NCI-H345 treated with DMSO at 0.1 percent for 48 hours (cell line): Measurements from ENCODE around the gene SAMM50.

Source experiments
- DNase-seq: peaks from one replicate; lab custom pipeline; 2025; ENCODE audit not compliant: unreplicated experiment; lab: John Stamatoyannopoulos, UW

Gene SAMM50

DNA sequence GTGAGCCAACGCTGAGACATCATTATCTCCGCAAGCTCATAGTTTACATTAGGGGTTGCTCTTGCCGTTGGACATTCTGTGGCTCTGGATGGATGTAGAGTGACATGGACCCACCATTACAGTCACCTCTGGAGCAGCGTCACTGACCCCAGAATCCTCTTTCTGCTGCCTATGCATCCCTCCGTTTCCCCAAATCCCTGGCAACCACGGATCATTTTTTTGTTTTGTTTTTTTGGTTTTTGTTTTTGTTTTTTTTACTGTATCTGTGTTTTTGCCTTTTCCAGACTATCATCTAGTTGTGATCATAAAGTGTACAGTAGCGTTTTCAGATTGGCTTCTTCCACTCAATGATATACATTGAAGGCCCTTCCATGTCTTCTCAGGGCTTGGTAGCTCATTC is 72.8 kb downstream of the SAMM50 start:
- no peak for DNase-seq

- DNase-seq = no peak
These were observed 73.8 kb downstream of the SAMM50 start for GRCh38 chr22:44029069-44029468.

DNA sequence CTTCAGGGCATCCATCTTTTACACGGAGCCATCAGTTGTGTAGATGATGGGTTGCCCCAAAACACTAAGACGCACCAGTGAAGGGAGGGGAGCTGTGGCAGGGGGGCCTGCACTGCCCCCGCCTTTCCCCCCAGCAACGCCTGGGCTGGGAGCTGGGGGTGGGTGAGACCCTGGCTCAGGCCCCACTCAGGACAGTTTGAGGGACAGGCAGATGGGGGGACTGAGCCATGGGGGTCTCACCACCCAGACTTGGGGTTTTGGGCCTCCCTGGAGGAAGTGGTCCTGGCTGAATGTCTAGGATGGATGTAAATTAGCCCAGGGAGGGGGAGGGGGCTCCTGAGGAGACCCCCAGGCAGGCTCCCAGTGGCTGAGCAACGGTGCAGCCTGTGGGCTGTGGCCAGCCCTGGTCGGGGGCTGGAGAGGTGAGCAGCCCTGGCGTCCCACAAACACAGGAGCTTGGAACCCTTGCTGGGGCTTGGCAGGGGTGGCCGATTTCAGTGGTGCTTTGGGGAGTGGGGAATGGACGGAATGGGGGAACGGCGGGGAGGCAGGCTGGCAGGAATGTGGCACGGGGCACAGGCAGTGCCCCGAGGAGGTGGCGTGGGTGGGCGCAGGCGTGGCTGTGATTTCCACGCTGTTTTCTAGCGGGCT is 74.9 kb downstream of the SAMM50 start:
- DNase-seq = no peak

DNA sequence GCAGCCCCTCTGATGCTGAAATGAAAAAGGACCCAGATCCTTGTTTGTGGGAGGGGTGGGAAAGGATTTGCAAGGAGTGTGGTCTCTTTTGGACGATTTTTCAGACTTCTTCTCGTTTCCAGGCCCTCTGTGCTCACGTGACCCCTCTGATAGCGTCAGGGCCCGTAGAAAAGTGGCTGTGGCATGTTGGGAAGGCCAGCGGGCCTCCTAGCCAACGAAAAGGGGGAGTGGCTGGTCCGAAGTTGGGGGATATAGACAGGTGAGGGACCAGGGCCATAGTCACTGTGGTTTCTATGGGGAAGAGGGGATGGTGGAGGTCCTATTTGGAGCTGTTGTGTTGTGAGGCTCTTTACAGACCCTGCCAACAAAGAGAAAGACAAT is 75.5 kb downstream of the SAMM50 start:
- DNase-seq = no peak

GRCh38 chr22:44031158-44031952 is 76.1 kb downstream of the SAMM50 start:
- DNase-seq = no peak

GRCh38 chr22:44032126-44032730 is 77.0 kb downstream of the SAMM50 start:
- DNase-seq = no peak

DNA sequence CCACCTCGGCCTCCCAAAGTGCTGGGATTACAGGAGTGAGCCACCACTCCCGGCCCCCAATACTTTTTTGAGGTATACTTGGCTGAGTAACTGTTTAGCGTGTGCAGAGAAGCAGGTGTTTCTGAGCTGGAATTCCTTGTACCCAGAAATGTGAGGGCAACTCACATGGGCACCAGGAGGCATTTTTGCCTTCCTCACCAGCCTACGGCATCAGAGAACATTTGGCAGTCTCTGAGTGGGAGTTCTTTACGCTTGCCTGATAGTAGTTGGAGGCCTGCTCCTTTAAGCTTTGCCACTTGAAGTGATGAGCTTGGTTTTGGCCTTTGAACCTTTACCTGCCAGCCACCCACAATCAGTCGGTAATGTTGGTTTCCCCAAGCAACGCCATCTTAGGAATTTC is 78.0 kb downstream of the SAMM50 start:
- DNase-seq = no peak

DNA sequence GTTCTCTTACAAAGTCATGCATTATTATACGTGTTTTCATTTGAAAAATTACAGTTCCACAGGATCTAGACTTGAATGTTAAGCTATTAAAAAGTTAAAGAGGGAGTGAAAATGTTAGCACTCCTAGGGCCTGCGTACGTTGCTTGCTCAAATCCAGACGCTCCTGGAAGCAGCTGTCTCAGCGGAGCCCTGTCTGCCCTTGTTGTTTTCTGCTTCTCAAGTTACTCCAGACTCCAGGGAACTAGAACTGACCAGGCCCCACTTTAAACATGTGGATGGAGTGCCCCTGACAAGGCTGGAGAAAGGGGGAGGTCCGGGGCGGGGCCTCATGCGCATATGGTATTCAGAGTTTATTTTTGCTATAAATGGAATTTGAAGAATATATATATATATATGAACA is 78.5 kb downstream of the SAMM50 start:
- DNase-seq = no peak

- DNase-seq = no peak
These were observed 82.5 kb downstream of the SAMM50 start for GRCh38 chr22:44037519-44038375.

GRCh38 chr22:44039566-44040171 is 84.4 kb downstream of the SAMM50 start:
- no peak for DNase-seq

DNA sequence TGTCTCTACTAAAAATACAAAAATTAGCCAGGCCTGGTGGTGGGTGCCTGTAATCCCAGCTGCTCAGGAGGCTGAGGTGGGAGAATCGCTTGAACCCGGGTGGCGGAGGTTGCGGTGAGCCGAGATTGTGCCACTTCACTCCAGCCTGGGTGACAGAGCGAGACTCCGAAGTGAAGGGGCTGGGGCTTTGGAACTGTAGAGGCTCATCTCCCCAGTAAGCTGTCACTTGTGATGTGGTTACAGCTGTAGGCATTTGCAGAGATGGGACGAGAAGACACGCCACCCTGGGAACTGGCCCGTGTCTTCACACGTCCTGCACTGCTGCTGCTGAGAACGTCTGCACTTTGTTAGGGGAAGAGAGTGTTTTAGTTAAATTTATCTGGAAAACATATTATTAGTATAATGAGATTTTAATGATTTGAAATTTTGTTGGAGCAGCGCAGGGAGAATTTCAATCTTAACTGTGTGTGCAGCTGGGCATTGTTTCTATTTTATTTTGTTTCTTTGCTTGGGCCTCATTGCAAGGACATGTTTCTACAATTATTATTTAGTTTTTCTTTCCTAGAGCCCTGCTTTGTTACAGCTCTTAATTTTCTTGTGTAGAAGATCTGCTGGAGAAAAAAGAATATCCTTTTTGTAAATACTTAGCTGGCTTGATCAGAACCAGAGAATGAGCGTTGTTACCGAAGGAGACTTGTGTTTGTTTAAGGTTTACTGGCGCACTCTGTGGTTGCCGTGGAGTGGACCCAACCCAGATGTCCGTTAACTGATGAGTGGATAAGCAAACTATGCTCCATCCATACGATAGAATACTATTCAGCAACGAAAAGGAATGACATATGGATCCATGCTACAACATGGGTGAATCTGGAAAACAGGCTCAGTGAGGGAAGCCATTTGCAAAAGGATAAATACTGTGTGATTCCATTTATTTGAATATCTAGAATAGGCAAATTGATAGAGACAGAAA is 87.3 kb downstream of the SAMM50 start:
- no peak for DNase-seq

DNA sequence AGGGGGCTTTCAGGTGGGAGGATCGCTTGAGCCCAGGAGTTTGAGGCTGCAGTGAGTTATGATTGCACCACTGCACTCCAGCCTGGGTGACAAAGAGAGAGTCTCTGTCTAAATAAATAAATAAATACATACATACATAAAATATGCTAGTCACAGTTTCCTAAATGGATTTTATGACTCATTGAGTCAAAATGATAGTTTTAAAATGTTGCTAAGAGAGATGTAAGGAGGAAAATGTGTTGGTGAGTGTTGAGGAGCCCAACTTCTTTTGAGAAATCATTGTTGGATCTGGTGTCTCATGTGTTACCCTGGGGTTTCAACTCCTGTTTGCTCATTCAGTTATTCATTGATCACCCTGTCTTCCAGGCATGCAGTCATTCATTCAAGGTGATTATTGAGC is 89.9 kb downstream of the SAMM50 start:
- DNase-seq = no peak
